HepG2 (cell line): ENCODE results near the gene ZFYVE28. TPM values are rescaled to one million over a fixed set of nuclear protein-coding genes. Genes with fewer than 3 reads are reported as not detected.

Experiments used
- MED1 ChIP-seq: sonication (generic); formaldehyde crosslinking; IDR thresholded peaks from 2 replicates; pipeline ENCODE4 v1.4.0; 2020; ENCODE audit warnings: missing genetic modification reagents
- ZNF180 ChIP-seq: sonication (generic); formaldehyde crosslinking; IDR thresholded peaks from 2 replicates; pipeline ENCODE4 v1.4.0; 2020; ENCODE audit warnings: low read depth, missing genetic modification reagents, borderline replicate concordance
- polyA plus RNA-seq, 8 experiments: library from polyadenylated mRNA; depleted of rRNA in 3 of 8; stranded (reverse) in 7 of 8; unstranded in 1 of 8; fragments of >200 nt; fragmentation: Illumina TruSeq in 4 of 8; extraction: Trizol in 4 of 8; gene quantifications; 2 replicates each; pipeline versions ENCODE4 v1.2.1 to v1.2.3, GENCODE V29; 2011 to 2016; ENCODE audit warnings: low read depth in 4 of 8, missing spikeins in 1 of 8, mixed read lengths in 1 of 8; ENCODE audit not compliant: insufficient read depth in 1 of 8
- total RNA-seq, 5 experiments: library from RNA; depleted of rRNA; stranded (reverse); fragments of >200 nt; fragmentation: Illumina TruSeq; extraction: Trizol; gene quantifications; 2 replicates each; pipeline ENCODE4 v1.2.3, GENCODE V29; 2016; ENCODE audit warnings: low read depth in 1 of 5
- TF ChIP-seq, protein P1 (sequence below), 2 experiments: fragments of 450-650 bp in 1 of 2; sonication (generic) in 1 of 2; formaldehyde crosslinking in 1 of 2; IDR thresholded peaks; 2 replicates each; pipeline versions ENCODE4 v1.6.1 to v1.8.0; 2016 to 2022; ENCODE audit warnings: antibody characterized with exemption in 1 of 2, mild to moderate bottlenecking in 1 of 2, missing genetic modification reagents in 1 of 2

The ZFYVE28 gene
- total and polyA plus RNA-seq, 2 of the 13 experiments (the other 11 are each of a cell fraction or from before 2014, with no cell fraction given): 0.12 to 0.22 TPM

DNA sequence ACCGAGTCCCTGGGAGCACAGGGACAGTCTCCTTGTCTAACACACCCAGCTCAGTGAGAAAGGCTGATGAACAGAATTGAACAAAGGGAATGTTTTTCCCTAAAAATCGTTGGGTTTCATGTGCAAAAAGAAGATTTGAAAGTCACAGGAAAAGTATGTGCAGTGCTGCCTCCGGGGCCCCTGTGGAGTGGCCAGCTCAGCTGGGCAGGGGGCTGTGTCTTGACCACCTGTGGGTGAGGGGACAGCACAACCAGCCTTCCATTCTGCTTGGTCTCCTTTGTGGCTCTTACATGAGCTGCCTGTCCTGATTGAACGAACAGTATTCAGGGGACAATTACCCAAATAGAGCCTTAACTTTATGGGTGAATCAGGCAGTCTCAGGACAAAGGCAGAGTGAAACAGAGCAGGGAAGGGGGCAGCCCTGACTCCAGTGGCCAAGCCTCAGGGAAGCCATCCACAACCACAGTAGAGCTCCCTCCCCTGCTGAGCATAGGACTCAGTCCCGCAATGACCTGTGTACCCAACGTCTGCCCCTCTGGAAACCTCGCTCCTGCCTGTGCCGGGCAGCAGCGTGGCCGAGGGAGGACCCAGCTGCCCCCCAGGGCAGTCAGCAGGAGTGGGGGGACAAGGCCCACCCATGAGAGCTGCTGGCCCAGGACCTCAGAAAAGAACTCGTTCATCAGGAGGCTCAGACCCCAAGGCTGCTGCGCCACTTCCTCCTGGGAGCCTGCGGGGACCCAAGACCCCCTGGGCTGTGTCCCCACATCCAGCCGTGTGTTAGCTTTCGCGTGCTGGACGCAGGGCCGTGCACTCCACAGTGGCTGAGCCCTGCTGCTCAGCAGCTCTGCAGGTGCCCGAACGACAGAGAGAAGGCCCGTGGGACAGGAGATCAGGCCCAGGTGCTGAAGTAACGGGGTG is 96.9 kb downstream of the ZFYVE28 start (continued):
- TF ChIP-seq, protein P1, sequence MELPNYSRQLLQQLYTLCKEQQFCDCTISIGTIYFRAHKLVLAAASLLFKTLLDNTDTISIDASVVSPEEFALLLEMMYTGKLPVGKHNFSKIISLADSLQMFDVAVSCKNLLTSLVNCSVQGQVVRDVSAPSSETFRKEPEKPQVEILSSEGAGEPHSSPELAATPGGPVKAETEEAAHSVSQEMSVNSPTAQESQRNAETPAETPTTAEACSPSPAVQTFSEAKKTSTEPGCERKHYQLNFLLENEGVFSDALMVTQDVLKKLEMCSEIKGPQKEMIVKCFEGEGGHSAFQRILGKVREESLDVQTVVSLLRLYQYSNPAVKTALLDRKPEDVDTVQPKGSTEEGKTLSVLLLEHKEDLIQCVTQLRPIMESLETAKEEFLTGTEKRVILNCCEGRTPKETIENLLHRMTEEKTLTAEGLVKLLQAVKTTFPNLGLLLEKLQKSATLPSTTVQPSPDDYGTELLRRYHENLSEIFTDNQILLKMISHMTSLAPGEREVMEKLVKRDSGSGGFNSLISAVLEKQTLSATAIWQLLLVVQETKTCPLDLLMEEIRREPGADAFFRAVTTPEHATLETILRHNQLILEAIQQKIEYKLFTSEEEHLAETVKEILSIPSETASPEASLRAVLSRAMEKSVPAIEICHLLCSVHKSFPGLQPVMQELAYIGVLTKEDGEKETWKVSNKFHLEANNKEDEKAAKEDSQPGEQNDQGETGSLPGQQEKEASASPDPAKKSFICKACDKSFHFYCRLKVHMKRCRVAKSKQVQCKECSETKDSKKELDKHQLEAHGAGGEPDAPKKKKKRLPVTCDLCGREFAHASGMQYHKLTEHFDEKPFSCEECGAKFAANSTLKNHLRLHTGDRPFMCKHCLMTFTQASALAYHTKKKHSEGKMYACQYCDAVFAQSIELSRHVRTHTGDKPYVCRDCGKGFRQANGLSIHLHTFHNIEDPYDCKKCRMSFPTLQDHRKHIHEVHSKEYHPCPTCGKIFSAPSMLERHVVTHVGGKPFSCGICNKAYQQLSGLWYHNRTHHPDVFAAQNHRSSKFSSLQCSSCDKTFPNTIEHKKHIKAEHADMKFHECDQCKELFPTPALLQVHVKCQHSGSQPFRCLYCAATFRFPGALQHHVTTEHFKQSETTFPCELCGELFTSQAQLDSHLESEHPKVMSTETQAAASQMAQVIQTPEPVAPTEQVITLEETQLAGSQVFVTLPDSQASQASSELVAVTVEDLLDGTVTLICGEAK (IDR thresholded peaks at IDR 0.05): no peak
- TF ChIP-seq, protein P1 (CRISPR knock-in tag; IDR thresholded peaks at IDR 0.05): no peak
- no peak for TF ChIP-seq ZNF180 (CRISPR knock-in tag)
- no peak for TF ChIP-seq MED1 (CRISPR knock-in tag)
